Measurements from ENCODE around the gene LCMT2.

The LCMT2 gene

GRCh38 chr15:43329217-43329959 lies 985 bp downstream of the LCMT2 start:
- TF ChIP-seq ZNF274 (IDR thresholded peaks at IDR 0.05; ENCODE audit: low read depth, low read length) = no peak
- peak overlapping the region; percentile 97 for H3K4me3 ChIP-seq (ENCODE audit: low read length)

DNA sequence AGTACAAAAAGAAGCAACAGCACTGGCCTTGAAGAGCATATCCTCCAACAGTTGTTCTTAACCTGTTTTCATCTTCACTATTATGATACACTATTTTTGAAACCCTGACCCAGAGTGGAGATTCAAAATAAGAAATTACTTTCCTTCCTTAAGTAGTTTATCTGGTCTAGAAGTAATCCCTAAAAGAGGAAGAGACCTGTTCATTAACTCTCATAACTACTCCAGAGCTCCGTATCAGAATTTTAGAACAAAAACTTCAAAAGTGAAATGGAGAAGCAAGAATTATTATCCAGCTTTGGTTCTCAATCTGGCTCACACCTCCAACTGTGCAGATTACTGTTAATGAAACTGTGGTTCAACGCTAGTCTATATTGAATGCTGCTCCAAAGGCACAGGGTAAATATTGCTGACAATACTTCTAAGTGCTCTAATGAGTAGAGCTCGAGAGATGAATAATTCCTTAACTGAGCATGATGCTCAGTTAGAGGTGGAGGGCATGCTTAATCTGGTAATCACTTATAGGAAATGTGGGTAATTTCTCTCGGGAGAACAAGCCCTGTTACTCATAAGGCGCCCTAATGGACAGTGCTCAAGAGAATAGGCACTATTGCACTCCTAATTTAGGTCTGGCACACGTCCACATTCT lies 5.2 kb downstream of the LCMT2 start:
- TF ChIP-seq ZNF274 (IDR thresholded peaks at IDR 0.05; ENCODE audit: low read depth, low read length) = no peak
- H3K4me3 ChIP-seq (ENCODE audit: low read length) = no peak overlapping the region

GRCh38 chr15:43318990-43319771 lies 11.2 kb downstream of the LCMT2 start:
- TF ChIP-seq ZNF274 (IDR thresholded peaks at IDR 0.05; ENCODE audit: low read depth, low read length) = no peak

DNA sequence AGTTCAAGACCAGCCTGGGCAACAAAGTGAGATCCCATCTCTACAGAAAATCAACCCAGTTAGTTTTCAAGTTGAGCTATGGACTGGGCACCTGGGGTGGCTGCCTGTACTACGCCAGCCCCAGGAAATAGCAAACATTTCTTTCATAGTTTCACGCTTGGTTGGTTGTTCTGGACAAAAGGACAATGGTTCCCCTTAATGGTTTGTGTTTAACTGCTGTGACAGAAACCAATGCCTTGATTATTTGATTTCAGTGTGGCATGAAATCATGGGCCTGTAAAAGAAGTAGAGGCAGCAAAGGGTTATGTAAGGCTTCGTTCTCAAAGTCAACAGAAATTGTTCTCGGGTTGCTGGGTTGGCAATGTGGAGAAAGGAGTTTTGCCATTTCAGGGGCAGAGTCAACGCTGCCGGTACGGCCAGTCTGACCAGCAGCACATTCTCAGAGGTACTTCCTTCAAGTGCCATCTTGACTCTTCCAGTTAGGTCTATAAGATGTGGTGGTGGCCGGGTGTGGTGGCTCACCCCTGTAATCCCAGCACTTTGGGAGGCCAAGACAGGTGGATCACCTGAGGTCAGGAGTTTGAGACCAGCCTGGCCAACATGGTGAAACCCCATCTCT lies 12.7 kb downstream of the LCMT2 start:
- H3K4me3 ChIP-seq (ENCODE audit: low read length) = no peak overlapping the region
- no peak for TF ChIP-seq ZNF274 (IDR thresholded peaks at IDR 0.05; ENCODE audit: low read depth, low read length)

More at GRCh38 chr15:43318990-43319771, 11.2 kb downstream of the LCMT2 start:
- H3K4me3 ChIP-seq (ENCODE audit: low read length) = no peak overlapping the region

- H3K4me3 ChIP-seq (ENCODE audit: low read length) = no peak overlapping the region
- TF ChIP-seq ZNF274 (IDR thresholded peaks at IDR 0.05; ENCODE audit: low read depth, low read length) = no peak
Measured at GRCh38 chr15:43316971-43317346, 13.4 kb downstream of the LCMT2 start.

- TF ChIP-seq ZNF274 (IDR thresholded peaks at IDR 0.05; ENCODE audit: low read depth, low read length) = no peak
- no peak overlapping the region for H3K4me3 ChIP-seq (ENCODE audit: low read length)
Measured at GRCh38 chr15:43316016-43316970, 14.1 kb downstream of the LCMT2 start.

DNA sequence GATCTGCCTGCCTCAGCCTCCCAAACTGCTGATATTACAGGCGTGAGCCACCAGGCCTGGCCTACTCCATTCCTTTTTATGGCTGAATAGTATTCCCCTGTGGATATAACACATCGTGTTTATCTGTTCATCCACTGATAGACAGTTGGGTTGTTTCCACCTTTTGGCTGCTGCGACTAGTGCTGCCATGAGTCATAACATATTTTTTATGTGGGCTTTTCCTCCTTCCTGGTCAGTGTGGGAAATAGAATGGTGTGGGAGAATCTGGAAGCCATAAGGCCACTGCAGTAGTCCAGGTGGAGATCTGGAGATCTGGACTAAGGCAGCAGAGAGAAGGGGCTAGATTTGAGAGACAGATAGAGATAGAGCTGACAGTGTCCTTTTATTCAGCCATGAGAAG lies 16.2 kb downstream of the LCMT2 start:
- no peak overlapping the region for H3K4me3 ChIP-seq (ENCODE audit: low read length)
- TF ChIP-seq ZNF274 (IDR thresholded peaks at IDR 0.05; ENCODE audit: low read depth, low read length) = no peak

- TF ChIP-seq ZNF274 (IDR thresholded peaks at IDR 0.05; ENCODE audit: low read depth, low read length) = no peak
- H3K4me3 ChIP-seq (ENCODE audit: low read length) = no peak overlapping the region
Measured at GRCh38 chr15:43312378-43312777, 18.0 kb downstream of the LCMT2 start.

DNA sequence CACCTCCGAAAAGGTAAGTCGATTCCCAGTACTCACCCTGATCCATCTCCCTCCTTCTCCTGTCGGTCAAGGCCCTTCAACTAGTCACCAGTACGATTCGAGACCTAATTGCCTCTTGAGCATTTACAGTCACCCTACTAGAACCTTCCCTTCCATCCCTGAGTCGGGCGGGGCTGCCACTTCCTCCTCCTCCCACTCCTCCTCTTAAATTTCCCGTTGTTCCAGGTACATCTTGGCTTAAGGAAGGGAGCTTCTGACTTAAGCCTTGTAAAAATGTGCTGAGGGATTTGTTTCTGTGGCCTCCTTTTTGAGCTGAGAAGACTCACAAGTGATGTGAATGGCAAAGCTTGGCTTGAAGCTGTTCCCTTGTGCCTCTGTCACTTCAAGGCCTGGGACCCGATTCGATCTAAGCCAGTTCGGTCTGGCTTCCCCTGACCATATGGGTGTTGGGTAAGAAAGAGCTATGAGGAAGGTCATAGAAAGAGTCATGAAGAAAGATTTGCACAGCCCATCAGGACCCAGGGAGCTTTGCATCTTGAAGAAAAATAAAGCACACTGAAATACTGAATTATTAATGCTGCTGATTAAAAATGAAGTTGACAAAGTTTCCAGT lies 28.1 kb downstream of the LCMT2 start, which contains the start of gene TGM7:
Gene TGM7, minus strand, starts transcription at position 51 of the 613 bp plus-strand sequence.
- no peak within 1 kb of the TSS for H3K4me3 ChIP-seq (ENCODE audit: low read length)
- no peak for TF ChIP-seq ZNF274 (IDR thresholded peaks at IDR 0.05; ENCODE audit: low read depth, low read length)

DNA sequence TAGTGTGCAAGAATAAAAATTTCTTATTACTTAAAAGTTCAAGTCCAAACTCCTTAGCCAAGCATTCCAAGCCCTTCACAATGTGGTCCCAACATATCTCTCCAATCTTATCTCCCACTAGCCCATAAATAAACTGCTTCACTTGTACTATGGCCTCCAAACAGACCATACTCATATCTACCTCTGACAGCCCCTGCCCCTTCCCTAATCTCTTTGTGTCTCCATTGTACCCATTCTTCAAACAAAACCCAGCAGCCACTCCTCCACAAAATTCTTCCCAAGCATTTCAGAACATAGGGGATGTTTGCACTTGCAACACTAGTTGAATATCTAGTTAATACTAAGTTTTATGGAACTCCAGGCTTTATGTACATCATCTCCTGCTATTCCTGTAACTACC lies 30.5 kb downstream of the LCMT2 start:
- no peak for TF ChIP-seq ZNF274 (IDR thresholded peaks at IDR 0.05; ENCODE audit: low read depth, low read length)
- no peak overlapping the region for H3K4me3 ChIP-seq (ENCODE audit: low read length)

- no peak overlapping the region for H3K4me3 ChIP-seq (ENCODE audit: low read length)
- no peak for TF ChIP-seq ZNF274 (IDR thresholded peaks at IDR 0.05; ENCODE audit: low read depth, low read length)
Measured at GRCh38 chr15:43299411-43299810, 31.0 kb downstream of the LCMT2 start.

- no peak for TF ChIP-seq ZNF274 (IDR thresholded peaks at IDR 0.05; ENCODE audit: low read depth, low read length)
- H3K4me3 ChIP-seq (ENCODE audit: low read length) = no peak overlapping the region
Measured at GRCh38 chr15:43294091-43294706, 36.2 kb downstream of the LCMT2 start.
